KBM-7 (cell line): Measurements from ENCODE around the gene OR6C74.

Source experiments
- DNase-seq: peaks from one replicate; pipeline ENCODE4 v3.0.0-alpha.2; 2015
- in situ Hi-C: fragments of 300-500 bp; cut with MboI; formaldehyde crosslinking; loops from 2 replicates; pipeline ENCODE4 v1.14.3; 2020; ENCODE audit warnings: low sequenced_read_pairs, low pct_unique_long_range_greater_than_20kb, mixed read lengths

Gene OR6C74

DNA sequence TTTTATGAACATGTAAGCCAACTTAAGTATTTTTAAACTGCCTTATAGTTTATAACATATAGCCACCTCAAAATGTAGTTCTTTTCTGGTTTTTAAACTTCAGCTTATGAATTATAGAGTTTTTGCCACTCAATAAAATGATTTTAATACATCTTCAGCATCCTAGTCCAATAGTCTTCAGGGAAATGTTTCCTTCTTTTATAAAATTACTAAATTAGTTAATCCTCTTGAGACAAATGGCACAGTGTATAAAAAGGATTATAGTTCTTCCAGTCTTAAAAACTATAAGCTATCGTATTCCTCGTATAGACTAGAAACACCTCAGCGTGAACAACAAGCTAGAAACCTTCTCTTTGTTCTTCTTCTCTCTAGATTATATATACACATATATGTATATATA is at the start of gene OR6C74:
TSS of gene OR6C74 (plus strand) at position 301 of the 400 bp plus-strand sequence. CDS start 2,679 bp downstream, outside the sequence.
- DNase-seq, result no peak
- in situ Hi-C loops, result no loop called here

- no peak for DNase-seq
- in situ Hi-C loops, result no loop called here
Observed at GRCh38 chr12:55220725-55221124, 23.7 kb upstream of the OR6C74 start, which contains the start of gene OR10A7. TSS of gene OR10A7 (plus strand) at chr12:55221025. CDS start at chr12:55221025, 0 bp downstream.

GRCh38 chr12:55226523-55226922 is 17.9 kb upstream of the OR6C74 start:
- DNase-seq, result no peak
- in situ Hi-C loops, result no loop called here

GRCh38 chr12:55227643-55228042 is 16.8 kb upstream of the OR6C74 start:
- in situ Hi-C loops, result no loop called here
- DNase-seq, result no peak

GRCh38 chr12:55246159-55246558 is 1.8 kb downstream of the OR6C74 start:
- in situ Hi-C loops, result no loop called here

GRCh38 chr12:55250944-55251343 is 6.5 kb downstream of the OR6C74 start:
- DNase-seq, result no peak
- in situ Hi-C loops, result no loop called here

More at GRCh38 chr12:55246159-55246558, 1.8 kb downstream of the OR6C74 start:
- no peak for DNase-seq

GRCh38 chr12:55253281-55253680 is 8.9 kb downstream of the OR6C74 start:
- DNase-seq, result no peak
- in situ Hi-C loops, result no loop called here

DNA sequence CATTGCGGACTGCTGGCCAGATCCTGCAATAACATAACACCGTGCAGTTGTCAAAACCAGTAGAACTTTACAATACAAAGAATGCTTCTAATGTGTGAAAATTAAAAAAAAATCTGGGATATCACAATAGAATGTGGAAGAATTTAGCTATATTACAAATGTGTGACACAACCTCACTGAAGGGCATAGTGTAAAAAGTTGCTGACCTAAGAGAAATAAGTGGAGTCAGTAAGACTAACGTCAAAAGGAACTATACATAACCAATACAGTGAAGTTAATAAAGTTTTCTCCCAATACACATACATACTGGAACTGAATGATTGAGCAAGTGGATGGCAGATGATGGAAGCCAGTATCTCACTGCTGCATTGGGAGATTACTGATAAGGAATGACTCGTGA is 12.4 kb downstream of the OR6C74 start:
- DNase-seq, result no peak
- in situ Hi-C loops, result no loop called here

GRCh38 chr12:55258303-55258702 is 13.9 kb downstream of the OR6C74 start:
- in situ Hi-C loops, result no loop called here
- no peak for DNase-seq

DNA sequence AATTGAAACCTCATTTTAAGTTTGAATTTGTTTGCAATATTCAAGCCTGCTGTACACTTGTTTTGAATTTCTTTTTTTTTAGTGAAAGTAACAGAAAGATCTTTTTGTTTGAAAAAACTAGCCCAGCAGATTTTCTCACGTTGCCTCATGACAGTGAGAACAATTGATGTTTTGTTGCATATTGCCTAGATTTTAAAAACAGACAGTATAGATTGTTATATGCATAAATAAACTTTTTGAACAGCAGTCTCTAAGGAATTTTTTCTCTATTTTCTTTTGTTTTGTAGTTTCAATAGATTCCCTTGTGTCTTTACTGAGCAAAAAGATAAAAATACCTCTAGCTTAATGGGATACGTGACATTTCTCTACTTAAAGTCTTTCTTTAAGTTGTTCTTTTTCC is 36.6 kb downstream of the OR6C74 start:
- in situ Hi-C loops, result no loop called here
- no peak for DNase-seq

DNA sequence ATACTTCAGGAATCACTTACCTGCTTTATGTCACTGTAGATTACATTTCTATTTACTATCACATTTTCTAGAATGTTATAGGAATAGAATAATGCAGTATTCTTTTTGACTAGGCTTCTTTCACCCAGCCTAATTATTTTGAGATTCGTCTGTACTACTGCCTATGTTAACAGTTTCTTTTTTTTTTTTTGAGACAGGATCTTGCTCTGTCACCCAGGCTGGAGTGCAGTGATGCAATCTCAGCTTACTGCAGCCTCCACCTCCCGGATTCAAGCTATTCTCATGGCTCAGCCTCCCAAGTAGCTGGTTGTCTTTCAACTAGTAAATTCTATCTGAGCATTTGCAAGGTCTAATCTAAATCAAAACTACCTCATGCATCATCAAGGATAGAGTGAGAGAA is 45.6 kb downstream of the OR6C74 start:
- in situ Hi-C loops, result no loop called here

More for the DNA sequence above, 45.6 kb downstream of the OR6C74 start:
- no peak for DNase-seq
